ENCODE results near the gene NOP14.

The NOP14 gene

DNA sequence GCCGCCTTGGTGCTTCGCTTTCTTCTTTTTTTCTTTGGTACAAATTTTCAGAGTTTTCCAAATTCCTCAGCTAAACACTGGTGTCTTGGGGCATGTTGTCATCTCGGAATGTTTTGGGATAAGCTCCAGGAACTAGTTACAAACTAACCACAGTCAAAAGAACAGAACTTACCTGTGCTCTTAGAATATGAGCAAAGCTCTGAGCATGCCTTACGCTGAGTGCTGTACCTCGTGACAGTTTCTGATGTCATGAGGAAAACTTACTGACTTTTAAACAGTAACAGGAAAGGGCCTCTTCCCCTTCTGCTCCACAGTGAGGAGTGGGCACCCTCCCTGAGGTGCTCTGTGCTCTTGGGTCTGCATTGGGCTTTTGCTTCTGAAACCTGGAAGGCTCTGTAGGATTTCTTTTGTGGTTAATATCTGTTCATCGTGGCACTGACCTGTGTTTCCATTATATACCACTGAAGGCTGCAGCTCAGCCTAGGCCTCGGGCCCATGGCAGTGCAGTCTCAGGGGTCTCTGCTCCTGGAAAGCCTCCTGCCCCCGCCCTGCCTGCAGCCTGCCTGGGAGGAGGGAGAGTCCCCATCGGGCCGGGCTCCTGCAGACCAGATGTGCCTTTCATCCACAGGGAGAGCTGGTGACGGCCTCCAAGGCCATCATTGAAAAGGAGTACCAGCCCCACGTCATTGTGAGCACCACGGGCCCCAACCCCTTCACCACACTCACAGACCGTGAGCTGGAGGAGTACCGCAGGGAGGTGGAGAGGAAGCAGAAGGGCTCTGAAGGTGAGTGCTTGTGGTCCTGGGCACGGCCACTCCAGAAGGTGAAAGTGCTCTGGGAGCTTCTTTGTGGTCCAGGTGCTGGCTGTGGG, 48.7 kb downstream of the NOP14 start:
- no peak for DNase-seq (ENCODE audit: low spot score)

DNA sequence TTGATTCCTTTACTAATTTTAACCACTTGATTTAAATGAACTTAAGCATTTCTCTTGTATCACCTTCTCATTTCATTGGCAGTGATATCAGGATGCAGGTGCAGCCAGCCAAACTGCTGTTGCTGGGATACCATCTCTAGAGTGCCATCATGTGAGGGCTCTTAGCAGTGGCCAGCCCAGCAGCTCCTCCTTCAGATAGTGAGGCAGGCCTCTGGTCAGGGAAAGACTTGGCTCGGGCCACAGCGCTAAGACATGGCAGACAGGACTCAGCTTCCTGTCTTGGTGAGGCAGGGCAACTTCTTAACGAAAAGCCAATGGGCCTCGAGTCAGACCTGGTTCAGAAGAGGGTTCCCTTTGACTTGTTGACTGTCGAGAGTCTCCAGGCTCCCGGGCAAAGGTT, 50.0 kb downstream of the NOP14 start:
- no peak for DNase-seq (ENCODE audit: low spot score)

DNA sequence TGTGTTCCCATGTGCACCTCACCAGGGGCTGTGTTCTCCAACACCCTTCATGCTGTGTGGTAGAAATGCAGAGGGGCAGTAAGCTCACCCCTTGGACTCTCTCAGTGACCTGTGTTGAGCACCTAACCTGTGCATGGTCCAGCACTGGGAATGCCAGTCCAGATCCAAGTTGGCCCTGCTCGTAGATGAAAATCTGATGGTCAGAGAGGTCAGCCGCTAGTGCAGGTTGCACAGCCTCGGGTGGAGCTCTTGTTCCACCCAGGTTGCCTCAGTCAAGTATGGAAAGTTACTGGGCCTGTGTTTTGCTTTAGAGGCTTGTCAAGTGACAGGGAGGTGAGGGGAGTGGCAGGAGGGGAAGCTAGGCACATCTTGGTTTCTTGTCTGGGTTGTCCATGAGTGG, 51.3 kb downstream of the NOP14 start:
- no peak for DNase-seq (ENCODE audit: low spot score)

DNA sequence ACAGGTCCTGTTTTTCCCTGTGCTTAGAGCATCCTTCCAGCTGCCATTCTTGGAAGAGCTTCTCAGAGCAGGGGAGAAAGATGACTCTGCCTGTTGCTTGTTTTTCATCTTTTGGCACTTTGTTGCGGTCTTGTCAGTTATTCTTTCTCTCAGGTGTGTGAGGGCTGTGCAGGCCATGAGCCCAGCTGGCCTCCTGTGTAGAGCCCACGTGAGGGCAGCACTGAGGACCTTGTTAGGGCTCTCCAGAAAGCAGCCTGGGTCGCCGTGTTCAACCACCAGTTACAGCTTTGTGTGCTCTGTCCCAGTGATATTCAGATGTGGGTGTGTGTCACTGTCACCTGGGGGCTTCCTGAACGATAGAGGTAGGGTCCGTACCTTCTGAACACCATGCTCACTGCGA, 52.8 kb downstream of the NOP14 start:
- DNase-seq (ENCODE audit: low spot score): no peak

DNA sequence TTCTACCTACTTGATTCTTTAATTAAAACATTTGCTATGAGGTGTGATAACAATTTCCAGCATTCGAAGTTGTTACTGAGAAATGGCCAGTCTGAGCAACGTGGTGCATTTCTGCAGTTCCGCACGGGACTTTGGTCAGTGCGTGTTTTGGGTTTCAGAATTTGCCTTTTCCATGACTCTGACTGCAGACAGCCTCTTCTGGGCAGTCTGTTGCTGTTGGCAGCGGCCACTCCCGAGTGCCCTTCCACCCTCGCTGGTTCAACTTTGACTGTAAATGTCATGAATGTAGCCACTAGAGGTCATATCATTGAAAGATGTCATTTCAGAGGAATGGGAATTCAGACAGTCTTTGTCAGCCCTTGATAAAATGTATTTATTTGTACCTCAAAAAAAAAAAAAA, 53.6 kb downstream of the NOP14 start:
- no peak for DNase-seq (ENCODE audit: low spot score)

DNA sequence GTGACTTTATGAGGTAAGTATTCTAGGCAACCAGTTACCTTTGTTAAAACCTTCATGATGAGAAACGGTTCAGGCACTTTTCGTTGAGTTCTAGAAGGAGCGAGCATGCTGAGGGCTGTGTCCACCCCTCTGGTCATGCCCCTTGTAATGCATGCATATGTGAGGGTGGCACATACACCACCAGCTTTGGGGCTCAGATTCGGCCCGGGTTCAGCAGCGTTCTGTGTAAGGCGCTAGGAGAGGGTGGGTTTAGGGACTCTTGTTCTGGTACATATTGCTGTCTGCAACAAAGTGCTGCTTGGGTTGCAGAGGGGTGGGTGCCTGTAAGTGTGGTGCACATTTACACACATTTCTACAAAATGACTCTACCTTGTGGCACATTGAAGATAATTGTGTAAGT, 54.5 kb downstream of the NOP14 start:
- no peak for DNase-seq (ENCODE audit: low spot score)

DNA sequence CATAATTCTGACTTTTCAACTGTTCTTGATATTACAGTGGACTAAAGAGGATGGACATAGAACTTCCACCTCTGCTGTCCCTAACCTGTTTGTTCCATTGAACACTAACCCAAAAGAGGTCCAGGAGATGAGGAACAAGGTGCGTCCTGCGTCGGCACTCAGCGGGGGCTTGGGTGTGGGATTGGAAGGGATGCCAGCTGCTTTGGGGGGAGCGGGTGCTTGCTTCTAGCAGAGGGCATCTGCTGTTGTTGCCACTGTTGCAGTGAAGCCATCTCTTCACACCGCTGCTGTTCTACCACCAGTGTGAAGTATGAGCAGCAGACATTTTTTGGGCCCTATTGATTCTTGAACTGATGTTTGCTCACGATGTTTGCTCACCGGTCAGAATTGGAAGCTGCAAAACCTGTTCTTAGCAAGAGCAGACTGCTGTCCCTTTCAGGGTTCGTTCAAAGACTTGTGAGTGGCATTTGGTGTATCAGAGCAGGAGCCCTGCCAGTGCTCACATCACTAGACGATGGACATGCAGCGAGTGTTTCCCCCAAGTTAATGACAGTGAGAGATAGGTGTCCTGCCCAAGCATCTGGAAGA, 55.4 kb downstream of the NOP14 start:
- no peak for DNase-seq (ENCODE audit: low spot score)

DNA sequence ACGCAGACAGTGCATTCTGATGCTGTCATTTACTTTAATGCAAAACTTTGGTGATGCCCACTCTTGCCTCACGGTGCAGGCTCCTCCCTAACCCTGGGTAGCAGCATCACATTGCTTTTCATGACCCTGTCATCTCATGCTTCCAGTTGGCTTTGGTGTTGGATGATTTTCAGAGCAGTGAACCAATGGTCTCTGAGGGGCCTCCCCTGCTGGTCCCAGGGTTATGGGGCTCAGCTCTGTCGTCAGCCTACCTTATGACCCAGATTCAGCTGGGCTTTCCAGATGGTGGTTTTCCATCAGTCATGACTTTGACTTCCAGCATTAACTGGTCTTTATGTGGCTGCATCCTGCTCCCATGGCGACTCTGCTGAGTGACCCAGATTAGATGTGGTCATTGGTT, 56.0 kb downstream of the NOP14 start:
- no peak for DNase-seq (ENCODE audit: low spot score)

DNA sequence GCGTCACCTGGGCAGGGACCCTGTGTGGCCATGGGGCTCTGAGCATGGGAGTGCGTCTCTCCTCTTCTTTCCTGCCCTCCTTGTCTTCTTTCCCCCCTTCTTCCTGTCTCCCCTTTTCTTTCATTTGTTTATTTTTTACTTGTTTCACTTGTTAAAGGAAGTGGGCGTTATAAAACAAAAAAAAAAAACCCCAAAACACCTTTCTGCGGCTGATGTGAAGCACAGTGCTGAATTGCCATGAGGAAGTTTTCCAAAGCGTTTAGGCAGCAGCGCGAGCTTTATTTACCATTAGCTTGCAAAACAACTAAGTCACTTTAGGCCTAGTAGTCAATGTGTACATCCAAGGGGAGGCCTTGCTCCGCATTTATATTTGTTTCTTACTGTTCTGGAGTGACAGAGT, 57.0 kb downstream of the NOP14 start:
- DNase-seq (ENCODE audit: low spot score): no peak

DNA sequence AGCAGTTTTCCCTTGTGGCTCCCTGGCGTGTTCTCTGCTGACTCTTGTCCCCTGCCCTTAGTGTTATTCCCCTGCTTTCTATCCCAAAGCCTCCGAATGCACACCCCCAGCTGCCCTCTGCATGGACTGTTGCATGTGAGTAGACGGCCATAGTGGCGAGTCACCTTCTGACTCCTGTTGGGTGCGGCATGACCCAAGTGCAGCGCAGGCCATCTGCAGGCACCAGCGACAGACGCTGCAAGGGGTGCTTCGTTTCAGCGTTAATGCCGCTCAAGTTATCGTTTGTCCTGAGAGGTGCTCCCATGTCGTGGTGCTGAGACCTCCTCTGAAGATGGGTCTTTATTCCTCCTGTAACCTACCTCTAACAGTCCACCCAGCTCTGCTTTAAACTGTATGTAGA, 57.7 kb downstream of the NOP14 start:
- DNase-seq (ENCODE audit: low spot score): no peak

DNA sequence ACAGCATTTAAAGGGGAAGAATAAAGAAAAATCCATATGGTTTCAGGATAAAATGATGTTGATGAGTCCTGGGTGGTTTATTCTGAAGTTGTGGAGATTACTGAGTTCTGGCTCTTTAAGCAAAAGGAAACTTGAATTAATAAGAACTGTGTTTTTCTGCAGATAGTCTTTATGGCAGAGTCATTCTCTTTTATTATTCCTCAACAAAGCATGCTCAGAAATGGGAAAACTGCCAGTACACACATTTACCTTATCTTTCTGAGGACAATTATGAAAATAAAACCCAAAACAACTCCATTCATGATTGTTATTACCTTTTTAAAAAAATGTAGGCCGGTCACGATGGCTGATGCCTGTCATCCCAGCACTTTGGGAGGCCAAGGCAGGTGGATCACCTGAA, 61.1 kb downstream of the NOP14 start:
- no peak for DNase-seq (ENCODE audit: low spot score)

DNA sequence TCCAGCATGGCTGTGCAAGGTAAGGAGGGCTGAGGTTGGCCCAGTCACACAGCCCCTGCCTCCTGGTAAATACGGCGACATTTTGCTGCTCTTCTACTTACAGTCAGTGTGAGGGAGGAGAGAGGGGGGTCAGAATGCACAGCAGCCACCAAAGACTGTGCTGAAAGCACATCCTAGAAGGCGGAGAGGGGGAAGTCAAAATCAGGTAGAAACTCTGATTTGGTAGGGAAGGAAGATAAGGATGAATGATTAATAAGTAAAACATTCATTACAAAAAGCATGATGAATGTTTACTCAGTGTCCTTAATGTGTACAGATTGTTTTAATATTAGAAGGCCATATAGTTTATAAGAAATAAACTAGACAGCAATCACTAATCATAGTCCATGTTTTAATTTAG, 62.0 kb downstream of the NOP14 start:
- no peak for DNase-seq (ENCODE audit: low spot score)

DNA sequence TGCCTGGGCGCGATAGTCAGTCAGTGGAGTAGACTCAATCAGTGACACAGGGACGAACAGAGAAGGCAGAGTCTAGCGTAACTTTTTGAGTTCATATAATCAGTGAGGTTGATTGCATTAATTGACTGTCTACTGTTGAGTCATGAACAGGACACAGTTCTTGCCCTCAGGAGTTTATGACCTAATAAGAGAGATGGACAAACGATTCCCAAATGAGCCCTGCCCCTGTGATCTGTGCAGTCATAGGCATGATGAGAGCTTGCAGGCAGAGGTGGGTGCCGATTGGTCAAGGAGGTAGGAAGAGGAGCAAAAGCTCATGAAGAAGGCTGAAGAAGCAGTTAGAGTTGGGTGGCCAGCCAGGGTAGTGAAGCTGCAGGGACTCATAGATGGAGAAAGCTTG, 62.5 kb downstream of the NOP14 start:
- no peak for DNase-seq (ENCODE audit: low spot score)

DNA sequence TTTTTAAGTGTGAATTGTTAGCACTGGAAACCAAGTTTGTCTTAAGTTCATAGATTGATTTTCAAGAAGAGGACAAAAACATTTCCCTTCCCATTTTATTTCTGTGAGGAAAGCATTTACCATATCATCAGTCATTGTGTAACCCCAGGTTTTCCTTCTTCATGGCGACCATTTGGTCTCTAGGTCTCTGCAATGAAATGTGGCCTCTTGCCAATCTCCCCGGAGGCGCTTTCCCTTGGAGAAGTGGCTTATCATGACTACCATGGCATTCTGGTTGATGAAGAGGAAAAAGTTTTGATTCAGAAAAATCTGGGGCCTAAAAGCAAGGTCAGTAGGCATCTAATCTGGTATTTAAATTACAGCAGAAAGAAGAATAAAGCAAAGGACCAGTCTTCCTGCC, 65.2 kb downstream of the NOP14 start:
- no peak for DNase-seq (ENCODE audit: low spot score)

DNA sequence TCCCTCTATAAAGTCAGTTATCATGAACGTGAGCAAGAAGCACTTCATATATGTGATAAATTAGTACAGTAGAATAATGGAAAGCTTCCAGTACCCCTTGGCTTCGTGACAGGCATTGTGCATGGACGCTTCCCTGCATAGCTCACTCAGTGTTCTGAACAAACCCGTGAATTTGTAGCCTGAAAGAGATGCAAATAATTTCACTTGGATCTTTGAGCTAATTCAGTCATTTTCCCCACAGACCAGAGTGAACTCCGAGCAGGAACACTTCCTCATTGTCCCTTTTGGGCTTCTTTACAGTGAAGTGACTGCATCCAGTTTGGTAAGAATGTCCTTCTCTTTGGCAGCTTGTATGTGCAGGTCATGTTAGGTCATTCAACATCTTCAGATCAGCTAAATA, 69.4 kb downstream of the NOP14 start:
- DNase-seq (ENCODE audit: low spot score): no peak

DNA sequence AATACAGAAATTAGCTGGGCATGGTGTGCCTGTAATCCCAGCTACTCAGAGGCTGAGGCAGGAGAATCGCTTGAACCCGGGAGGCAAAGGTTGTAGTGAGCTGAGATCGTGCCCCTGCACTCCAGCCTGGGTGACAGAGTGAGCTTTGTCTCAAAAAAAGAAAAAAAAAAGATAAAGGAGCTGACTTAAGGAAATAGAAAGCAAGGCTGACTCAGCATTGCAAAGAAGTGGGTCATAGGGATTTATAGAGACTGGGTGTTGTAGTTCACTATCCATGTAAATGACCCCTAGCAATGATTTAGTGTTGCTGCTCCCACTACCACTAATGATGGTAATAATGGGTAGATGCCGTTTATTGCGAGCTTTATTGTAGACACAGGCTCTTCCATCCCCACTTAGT, 71.9 kb downstream of the NOP14 start:
- DNase-seq (ENCODE audit: low spot score): no peak

DNA sequence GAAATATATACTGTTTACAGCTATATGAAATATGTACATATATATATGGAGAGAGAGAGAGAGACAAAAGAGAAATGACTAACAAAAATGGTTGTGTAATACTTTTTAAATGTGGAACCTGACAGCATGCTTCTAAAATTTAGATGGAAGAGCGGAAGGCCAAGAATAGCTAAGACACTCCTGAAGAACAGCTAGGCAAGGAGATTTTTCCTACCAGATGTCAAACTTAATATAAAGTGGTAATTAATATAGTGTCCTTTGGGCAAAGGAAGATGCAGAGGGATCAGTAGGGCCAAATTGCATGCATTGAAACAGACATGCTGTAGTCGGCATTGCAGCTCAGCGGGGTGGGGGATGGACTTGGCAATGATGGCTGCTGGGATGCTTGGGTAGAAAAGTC, 74.3 kb downstream of the NOP14 start:
- DNase-seq (ENCODE audit: low spot score): no peak
